GM12801 (cell line): Measurements from ENCODE around the gene SLC23A1.

Source experiments
- CTCF ChIP-seq: IDR thresholded peaks from one replicate; pipeline ENCODE4 v1.5.1; 2011; ENCODE audit warnings: control low read depth; ENCODE audit not compliant: insufficient read length; ENCODE audit errors: extremely low read depth

Gene SLC23A1

DNA sequence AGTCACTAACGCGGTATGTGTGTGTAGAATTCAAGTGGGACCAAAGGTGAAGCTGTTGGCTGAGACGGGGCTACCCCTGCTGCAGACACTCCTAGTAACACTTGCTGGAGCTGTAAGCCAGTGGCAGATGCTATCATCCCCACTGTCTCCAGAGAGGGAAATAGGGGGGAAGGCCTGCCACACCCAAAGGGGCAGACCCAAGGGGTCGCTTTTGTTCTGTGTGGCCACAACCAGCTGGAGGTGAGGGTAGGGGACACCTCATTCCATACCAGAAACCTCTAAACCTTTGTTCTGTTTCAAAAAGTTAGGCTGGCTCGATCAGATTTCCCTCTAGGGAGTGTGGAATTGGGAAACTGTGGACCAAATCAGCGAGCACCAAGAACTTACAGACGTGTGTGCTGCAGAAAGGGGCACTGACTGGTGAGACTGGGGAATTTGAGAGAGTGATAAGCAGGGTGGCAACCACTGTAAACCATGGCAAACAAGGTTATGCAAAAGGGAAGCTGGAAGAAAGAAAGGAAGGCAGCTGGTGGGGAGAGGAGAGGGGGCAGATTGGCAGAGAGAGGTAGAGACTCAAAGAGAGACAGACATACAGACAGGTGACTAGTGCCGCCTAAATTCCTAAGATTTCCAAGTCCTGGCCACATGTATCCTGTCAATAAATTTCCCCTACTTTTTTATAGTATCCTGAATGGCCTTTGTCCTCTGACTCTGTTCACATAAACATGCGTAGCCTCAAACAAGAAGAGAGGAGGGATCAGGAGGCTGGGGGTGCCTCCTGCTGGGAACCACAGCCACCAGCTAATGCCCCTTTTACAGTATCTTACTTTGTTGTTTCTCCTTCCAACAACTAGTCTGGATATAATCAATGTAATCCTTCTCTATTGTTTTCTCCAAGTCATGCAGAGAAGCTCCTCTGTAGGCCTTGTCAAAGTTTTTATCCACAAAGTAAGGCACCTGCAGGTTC, 36.4 kb upstream of the SLC23A1 start:
- TF ChIP-seq CTCF = no peak

- no peak for TF ChIP-seq CTCF
Observed at GRCh38 chr5:139418793-139419192, 35.7 kb upstream of the SLC23A1 start.

- TF ChIP-seq CTCF = no peak
Observed at GRCh38 chr5:139417214-139417613, 34.1 kb upstream of the SLC23A1 start.

DNA sequence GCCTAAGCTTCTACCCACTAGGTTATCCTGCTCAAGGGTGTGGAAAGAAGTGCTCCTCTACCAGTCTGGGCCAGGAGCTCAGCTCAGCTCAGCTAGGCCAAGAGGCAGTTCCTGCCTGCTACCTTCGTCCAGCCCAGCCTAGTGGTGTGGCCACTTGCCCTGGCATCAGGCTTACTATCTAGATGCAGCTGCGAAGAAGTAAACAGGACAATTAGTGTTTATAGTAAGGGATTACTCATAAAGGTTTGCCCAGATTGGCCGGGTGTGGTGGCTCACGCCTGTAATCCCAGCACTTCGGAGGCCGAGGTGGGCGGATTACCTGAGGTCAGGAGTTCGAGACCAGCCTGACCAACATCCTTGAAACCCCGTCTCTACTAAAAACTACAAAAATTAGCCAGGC, 33.6 kb upstream of the SLC23A1 start:
- TF ChIP-seq CTCF = no peak

- no peak for TF ChIP-seq CTCF
Observed at GRCh38 chr5:139415869-139416268, 32.8 kb upstream of the SLC23A1 start.

DNA sequence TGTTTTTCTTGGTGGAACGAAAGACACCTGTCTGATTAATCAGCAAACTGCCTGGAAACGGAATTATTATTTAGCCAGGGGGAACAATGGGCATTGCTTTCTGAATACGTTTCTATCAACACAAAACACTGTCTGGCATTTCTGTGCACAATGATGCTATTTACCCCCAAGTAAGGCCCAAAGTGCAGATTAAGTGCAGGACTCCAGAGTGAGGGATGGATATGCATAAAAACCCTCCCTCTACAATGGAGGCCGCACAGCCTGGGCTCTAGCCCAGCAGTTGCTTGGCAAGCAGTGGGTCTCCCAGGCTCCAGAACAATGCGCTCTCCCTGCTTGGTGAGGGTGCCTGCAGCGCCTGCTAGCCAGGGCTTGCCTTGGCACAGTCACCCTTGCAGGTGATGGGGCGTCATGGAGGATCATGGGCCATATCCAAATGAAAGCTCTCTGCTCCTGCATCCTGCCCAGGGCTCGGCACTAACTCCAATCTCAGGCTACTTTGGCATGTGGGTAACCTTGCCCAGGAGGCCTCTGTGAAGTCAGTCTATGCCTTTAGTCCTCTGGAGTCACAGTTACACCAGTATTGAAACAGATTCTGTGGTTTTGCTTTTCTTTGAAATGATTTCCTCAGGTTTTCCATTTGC, 32.2 kb upstream of the SLC23A1 start:
- TF ChIP-seq CTCF = no peak

DNA sequence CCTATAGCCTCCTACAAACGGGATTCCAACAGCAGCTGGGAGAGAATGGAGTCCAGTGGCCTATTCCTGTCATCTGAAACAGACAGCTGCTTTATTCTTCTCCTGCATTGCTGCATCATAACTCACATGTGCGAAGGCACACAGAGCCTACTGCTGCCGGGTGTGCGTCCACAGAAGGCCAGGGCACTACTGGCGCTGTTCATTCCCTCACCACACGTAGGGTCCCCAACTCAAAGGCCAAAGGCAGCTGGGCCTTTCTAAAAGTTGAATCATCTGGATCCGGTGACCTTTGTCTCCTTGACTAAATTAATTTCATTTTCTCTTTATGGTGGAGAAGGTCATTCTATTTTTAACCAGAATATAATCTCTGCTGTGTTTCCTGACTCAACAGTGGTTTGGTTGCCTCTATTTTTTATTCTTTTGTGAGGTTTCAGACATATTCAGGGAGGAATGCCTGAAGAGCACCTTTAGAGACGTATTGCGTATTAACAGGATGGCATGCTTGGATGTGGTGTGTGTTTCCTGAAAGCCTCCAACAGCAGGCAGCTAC, 31.6 kb upstream of the SLC23A1 start:
- no peak for TF ChIP-seq CTCF
